Trophoblast cell (in vitro differentiated cells and primary cell): ENCODE data around the gene ITGB7.

Source experiments
- DNase-seq, 2 donors: peaks; one replicate each; pipeline ENCODE4 v3.0.0-alpha.2; 2016
- H2AFZ ChIP-seq: 2 replicates; pipeline ENCODE4 v1.6.1; 2013; ENCODE audit warnings: low read length, moderate library complexity, mild to moderate bottlenecking; ENCODE audit not compliant: insufficient read depth, poor library complexity
- H2AK5ac ChIP-seq: 2 replicates; pipeline ENCODE4 v1.6.1; 2013; ENCODE audit warnings: mild to moderate bottlenecking, low read length
- H2BK120ac ChIP-seq: 2 replicates; pipeline ENCODE4 v1.6.1; 2013; ENCODE audit warnings: low read length, mild to moderate bottlenecking, moderate library complexity; ENCODE audit not compliant: insufficient read depth, poor library complexity
- H2BK12ac ChIP-seq: 2 replicates; pipeline ENCODE4 v1.6.1; 2013; ENCODE audit warnings: mild to moderate bottlenecking, low read length, moderate library complexity
- H2BK5ac ChIP-seq: 2 replicates; pipeline ENCODE4 v1.6.1; 2013; ENCODE audit warnings: low read length, low read depth, moderate library complexity, mild to moderate bottlenecking; ENCODE audit not compliant: poor library complexity
- H3K14ac ChIP-seq: 2 replicates; pipeline ENCODE4 v1.6.1; 2013; ENCODE audit warnings: mild to moderate bottlenecking, low read length
- H3K18ac ChIP-seq: 2 replicates; pipeline ENCODE4 v1.6.1; 2013; ENCODE audit warnings: mild to moderate bottlenecking, low read length
- H3K23ac ChIP-seq: 2 replicates; pipeline ENCODE4 v1.6.1; 2013; ENCODE audit warnings: low read length
- H3K27ac ChIP-seq: 2 replicates; pipeline ENCODE4 v1.5.1; 2013; ENCODE audit warnings: low read depth, mild to moderate bottlenecking, inconsistent platforms, low read length, moderate library complexity
- H3K27me3 ChIP-seq: 2 replicates; pipeline ENCODE4 v1.6.1; 2013; ENCODE audit warnings: inconsistent platforms, mild to moderate bottlenecking, low read length, moderate library complexity; ENCODE audit not compliant: insufficient read depth
- H3K36me3 ChIP-seq, 2 experiments: 1 replicate in 1 of 2; 2 replicates in 1 of 2; pipeline ENCODE4 v1.6.1; 2013; ENCODE audit warnings: low read length in 2 of 2, mild to moderate bottlenecking in 2 of 2, moderate library complexity in 1 of 2; ENCODE audit not compliant: insufficient read depth in 2 of 2, control insufficient read depth in 1 of 2
- H3K4ac ChIP-seq: 2 replicates; pipeline ENCODE4 v1.6.1; 2013; ENCODE audit warnings: low read depth, mild to moderate bottlenecking, low read length, moderate library complexity
- H3K4me1 ChIP-seq, 2 experiments: 1 replicate in 1 of 2; 2 replicates in 1 of 2; pipeline ENCODE4 v1.6.1; 2013; ENCODE audit warnings: low read length in 2 of 2, mild to moderate bottlenecking in 2 of 2, moderate library complexity in 1 of 2; ENCODE audit not compliant: insufficient read depth in 2 of 2, control insufficient read depth in 1 of 2
- H3K4me2 ChIP-seq: 2 replicates; pipeline ENCODE4 v1.6.1; 2013; ENCODE audit warnings: inconsistent platforms, mild to moderate bottlenecking, low read length, moderate library complexity
- H3K4me3 ChIP-seq: 2 replicates; pipeline ENCODE4 v1.5.1; 2013; ENCODE audit warnings: mild to moderate bottlenecking, low read depth, low read length, inconsistent platforms
- H3K79me1 ChIP-seq: one replicate; pipeline ENCODE4 v1.6.1; 2013; ENCODE audit warnings: low read length
- H3K79me2 ChIP-seq: 2 replicates; pipeline ENCODE4 v1.6.1; 2013; ENCODE audit warnings: low read length, mild to moderate bottlenecking; ENCODE audit not compliant: control insufficient read depth, insufficient read depth, poor library complexity
- H3K9ac ChIP-seq: 2 replicates; pipeline ENCODE4 v1.6.1; 2013; ENCODE audit warnings: mild to moderate bottlenecking, low read length
- H3K9me3 ChIP-seq: 2 replicates; pipeline ENCODE4 v1.6.1; 2013; ENCODE audit warnings: low read depth, mild to moderate bottlenecking, control low read depth, inconsistent platforms, low read length; ENCODE audit not compliant: insufficient read depth
- H4K12ac ChIP-seq: 2 replicates; pipeline ENCODE4 v1.6.1; 2013; ENCODE audit warnings: low read depth, mild to moderate bottlenecking, low read length, moderate library complexity
- H4K8ac ChIP-seq: 2 replicates; pipeline ENCODE4 v1.6.1; 2013; ENCODE audit warnings: low read depth, mild to moderate bottlenecking, low read length, moderate library complexity
- H4K91ac ChIP-seq: one replicate; pipeline ENCODE4 v1.6.1; 2013; ENCODE audit warnings: low read depth, mild to moderate bottlenecking, low read length, moderate library complexity
- WGBS: extraction: QIAGEN DNeasy Blood & Tissue Kit; methylation state at CpG from one replicate; pipeline ENCODE4 v1.1.7; 2013; ENCODE audit warnings: missing lambda C conversion rate; ENCODE audit not compliant: insufficient read length, insufficient coverage; ENCODE audit errors: extremely low coverage; 5-methylcytosine and 5-hydroxymethylcytosine counted together

Gene ITGB7

DNA sequence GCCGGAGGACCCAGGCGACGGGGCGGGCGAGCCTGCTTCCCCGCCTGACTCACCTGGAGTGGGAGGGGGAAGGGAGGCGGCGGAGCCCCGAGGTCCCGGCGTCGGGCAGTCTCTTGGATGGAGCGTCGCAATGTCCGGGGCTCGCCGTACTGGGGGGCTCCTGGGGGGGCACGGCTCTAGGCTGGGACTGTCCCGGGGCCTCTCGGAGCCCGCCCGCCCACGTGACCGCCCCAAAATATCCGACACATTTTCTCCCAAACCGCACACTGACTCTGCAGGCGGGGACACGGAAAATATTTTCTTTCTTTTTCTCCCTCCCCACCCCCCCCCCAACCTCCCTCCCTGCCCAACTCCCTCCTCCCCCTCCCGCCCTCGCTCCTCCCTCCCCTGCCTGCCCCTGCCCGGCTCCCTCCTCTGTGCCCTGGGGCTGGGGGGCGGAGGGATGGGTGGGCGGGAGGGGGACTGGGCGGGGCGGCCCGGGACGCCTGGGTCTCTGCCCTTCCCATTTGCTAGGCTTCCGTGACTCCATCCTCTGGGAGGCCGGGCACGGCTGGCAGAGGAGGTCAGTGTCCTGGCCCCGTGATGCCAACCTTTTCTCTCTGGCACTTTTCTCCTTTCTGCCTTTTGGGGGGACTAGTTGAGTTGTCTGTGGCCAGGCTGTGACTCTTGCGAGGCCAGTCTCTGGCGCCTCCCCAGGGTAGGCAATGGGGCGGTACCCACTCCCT, 25.0 kb upstream of the ITGB7 start, which contains the start of gene RARG:
RARG (minus strand) TSS at position 289 of the 725 bp plus-strand sequence. CDS start 4,664 bp downstream, outside the sequence.
- Histone ChIP-seq H3K4ac (peak within 1 kb of the TSS; percentile 12), H4K12ac (peak within 1 kb of the TSS; percentile 39), H3K4me3 (peak within 1 kb of the TSS; percentile 71), H3K9ac (peak within 1 kb of the TSS; percentile 30), H3K79me2 (peaks cover 3% of the 10 kb centered on the region), H4K8ac (peak within 1 kb of the TSS; percentile 63), H3K27ac (peak within 1 kb of the TSS; percentile 48), H3K4me1 (peaks cover 35 to 41% of the 10 kb centered on the region in 2 experiments), H2BK120ac (peak within 1 kb of the TSS; percentile 57), H3K79me1 (peaks cover 21% of the 10 kb centered on the region), H3K23ac (no peak within 1 kb of the TSS), H3K9me3 (no peaks in the 10 kb centered on the region), H3K18ac (peak within 1 kb of the TSS; percentile 89), H2BK12ac (peak within 1 kb of the TSS; percentile 52), H2BK5ac (peak within 1 kb of the TSS; percentile 82), H4K91ac (peak within 1 kb of the TSS; percentile 83), H3K36me3 (peaks cover 0 to 4% of the 10 kb centered on the region in 2 experiments), H2AK5ac (peak within 1 kb of the TSS; percentile 67), H3K4me2 (peak within 1 kb of the TSS; percentile 69), H3K14ac (peak within 1 kb of the TSS; percentile 62), H3K27me3 (no peaks in the 10 kb centered on the region), H2AFZ (peak within 1 kb of the TSS; percentile 15)
- WGBS = no CpG with 5 or more reads among the region's 44 CpGs
- DNase-seq = peak; percentile 49 to 60

DNA sequence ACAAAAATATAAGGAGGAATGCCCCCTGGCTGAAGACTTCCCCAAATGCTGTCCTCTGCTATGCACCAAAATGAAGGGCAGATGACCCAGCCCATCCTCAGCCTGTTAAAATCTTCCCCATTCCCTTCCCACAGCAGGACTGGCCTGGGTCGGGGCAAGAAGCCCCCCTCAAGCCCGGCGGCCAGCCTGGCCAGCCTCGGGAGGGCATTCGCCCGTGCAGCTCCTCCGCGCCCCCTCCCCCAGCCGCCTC, 24.5 kb upstream of the ITGB7 start:
- peaks cover 0 to 4% of the 10 kb centered on the region in 2 experiments for H3K36me3 ChIP-seq
- H4K12ac ChIP-seq = peak overlapping the region; percentile 6
- H3K4me2 ChIP-seq = peak overlapping the region; percentile 69
- peak overlapping the region; percentile 62 for H3K14ac ChIP-seq
- H4K91ac ChIP-seq = peak overlapping the region; percentile 69
- peak overlapping the region; percentile 24 for H3K9ac ChIP-seq
- H3K23ac ChIP-seq = no peak overlapping the region
- peaks cover 21% of the 10 kb centered on the region for H3K79me1 ChIP-seq
- peak overlapping the region; percentile 52 for H2BK12ac ChIP-seq
- peak overlapping the region; percentile 61 for H4K8ac ChIP-seq
- H2AK5ac ChIP-seq = no peak overlapping the region
- H3K4me3 ChIP-seq = peak overlapping the region; percentile 71
- H3K18ac ChIP-seq = peak overlapping the region; percentile 55
- H3K4me1 ChIP-seq = peaks cover 35 to 41% of the 10 kb centered on the region in 2 experiments
- no peaks in the 10 kb centered on the region for H3K9me3 ChIP-seq
- no peaks in the 10 kb centered on the region for H3K27me3 ChIP-seq
- H2BK120ac ChIP-seq = peak overlapping the region; percentile 20
- peak overlapping the region; percentile 82 for H2BK5ac ChIP-seq
- H3K27ac ChIP-seq = peak overlapping the region; percentile 48
- WGBS = no CpG with 5 or more reads among the region's 9 CpGs
- H3K4ac ChIP-seq = peak overlapping the region; percentile 12
- DNase-seq = no peak
- peak overlapping the region; percentile 15 for H2AFZ ChIP-seq
- peaks cover 3% of the 10 kb centered on the region for H3K79me2 ChIP-seq

DNA sequence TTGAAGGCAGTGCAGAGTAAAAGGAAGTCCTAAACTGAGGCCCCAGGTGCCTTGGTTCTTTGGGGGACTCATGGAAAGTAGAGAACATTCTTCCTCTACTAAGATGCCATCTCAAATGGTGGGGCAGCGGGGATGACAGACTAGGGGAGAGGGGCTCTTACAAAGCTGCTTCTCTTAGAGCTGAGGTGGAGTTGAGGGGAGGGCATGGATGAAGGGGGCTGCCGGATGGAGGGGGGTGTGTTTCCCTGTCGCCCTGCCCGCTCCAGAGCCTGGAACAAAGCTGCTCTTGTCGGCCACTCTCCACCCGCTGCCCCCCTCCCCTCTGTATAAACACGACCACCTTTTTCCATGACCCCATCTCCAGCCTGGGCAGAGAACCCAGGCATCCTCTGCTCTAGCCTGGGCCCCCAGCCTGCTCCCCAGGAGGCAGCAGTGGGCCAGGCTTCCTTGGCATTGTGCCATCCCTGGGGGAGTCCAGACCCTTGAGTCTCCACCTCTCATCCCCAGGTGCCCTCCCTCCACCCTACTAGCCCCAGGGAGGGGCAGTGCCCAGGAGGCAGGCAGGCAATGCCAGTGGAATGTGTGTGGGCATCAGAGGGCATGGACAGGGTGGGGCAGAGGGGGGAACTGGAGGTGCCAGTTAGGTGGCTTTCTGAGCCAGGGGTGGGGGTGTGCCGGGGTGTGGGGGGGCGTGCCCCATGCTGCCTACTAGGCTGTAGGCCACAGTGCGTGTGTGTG, 23.2 kb upstream of the ITGB7 start:
- Histone ChIP-seq H3K79me2 (peaks cover 3% of the 10 kb centered on the region), H2AFZ (no peak overlapping the region), H3K27me3 (no peaks in the 10 kb centered on the region), H3K9me3 (no peaks in the 10 kb centered on the region), H3K9ac (no peak overlapping the region), H2BK12ac (no peak overlapping the region), H4K91ac (peak overlapping the region; percentile 53), H3K4me3 (no peak overlapping the region), H3K79me1 (peaks cover 21% of the 10 kb centered on the region), H3K14ac (no peak overlapping the region), H3K27ac (no peak overlapping the region), H3K4me1 (peaks cover 35 to 42% of the 10 kb centered on the region in 2 experiments), H4K12ac (no peak overlapping the region), H3K4ac (no peak overlapping the region), H4K8ac (no peak overlapping the region), H3K36me3 (peaks cover 0 to 4% of the 10 kb centered on the region in 2 experiments), H3K23ac (no peak overlapping the region), H2BK5ac (no peak overlapping the region), H2BK120ac (no peak overlapping the region), H3K18ac (no peak overlapping the region), H2AK5ac (no peak overlapping the region), H3K4me2 (no peak overlapping the region)
- DNase-seq = no peak
- WGBS = no CpG with 5 or more reads among the region's 10 CpGs

DNA sequence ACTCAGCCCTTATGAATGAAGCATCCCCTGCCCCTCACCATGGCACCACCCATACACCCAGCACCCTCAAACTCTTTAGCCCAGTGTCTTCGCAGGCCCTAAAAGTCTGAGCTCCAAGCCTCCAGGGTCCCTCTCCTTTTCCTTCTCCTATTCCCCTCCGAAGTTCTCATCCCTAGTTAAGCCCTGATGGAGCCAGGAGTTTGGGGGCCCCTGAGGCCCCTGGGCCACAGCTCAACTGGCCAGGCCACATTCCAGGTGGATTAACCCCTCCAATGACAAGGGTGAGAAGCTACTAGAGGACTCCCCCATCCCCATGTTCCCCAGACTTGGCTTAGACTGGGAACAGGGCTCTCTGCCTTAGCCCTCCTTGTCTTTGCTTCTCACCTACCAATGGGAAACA, 22.4 kb upstream of the ITGB7 start:
- Histone ChIP-seq H3K27ac (no peak overlapping the region), H3K9me3 (no peaks in the 10 kb centered on the region), H3K79me1 (peaks cover 21% of the 10 kb centered on the region), H3K14ac (no peak overlapping the region), H3K79me2 (peaks cover 3% of the 10 kb centered on the region), H3K4me1 (peaks cover 43 to 49% of the 10 kb centered on the region in 2 experiments), H3K4me2 (no peak overlapping the region), H2BK12ac (no peak overlapping the region), H4K91ac (no peak overlapping the region), H2AFZ (no peak overlapping the region), H2BK5ac (no peak overlapping the region), H3K4ac (no peak overlapping the region), H2BK120ac (no peak overlapping the region), H2AK5ac (no peak overlapping the region), H4K12ac (no peak overlapping the region), H3K36me3 (peaks cover 0 to 4% of the 10 kb centered on the region in 2 experiments), H3K23ac (no peak overlapping the region), H3K9ac (no peak overlapping the region), H3K18ac (no peak overlapping the region), H4K8ac (no peak overlapping the region), H3K27me3 (no peaks in the 10 kb centered on the region), H3K4me3 (no peak overlapping the region)
- no peak for DNase-seq
- no CpG with 5 or more reads among the region's 2 CpGs for WGBS
